Upper lobe of right lung (tissue), 1 donor: ENCODE data around the gene USP10. TPM values are rescaled to one million over a fixed set of nuclear protein-coding genes. Genes with fewer than 3 reads are reported as not detected.

Experiments
- ATAC-seq: fragments of 200-7000 bp; cut with Tn5 transposase; one replicate; pipeline ENCODE4 v1.9.1; 2020; ENCODE audit warnings: mild to moderate bottlenecking, moderate library complexity
- DNase-seq: peaks from one replicate; pipeline ENCODE4 v3.0.0-alpha.2; 2020
- H3K27ac ChIP-seq: fragments of 200-600 bp; one replicate; pipeline ENCODE4 v1.8.0; 2022
- H3K27me3 ChIP-seq: fragments of 200-600 bp; one replicate; pipeline ENCODE4 v1.8.0; 2022; ENCODE audit warnings: mild to moderate bottlenecking
- H3K36me3 ChIP-seq: fragments of 200-600 bp; one replicate; pipeline ENCODE4 v1.8.0; 2022
- H3K4me1 ChIP-seq: fragments of 200-600 bp; one replicate; pipeline ENCODE4 v1.8.0; 2022
- H3K4me3 ChIP-seq: fragments of 200-600 bp; one replicate; pipeline ENCODE4 v1.8.0; 2022; ENCODE audit warnings: mild to moderate bottlenecking
- H3K9me3 ChIP-seq: fragments of 200-600 bp; one replicate; pipeline ENCODE4 v1.8.0; 2022
- CTCF ChIP-seq: fragments of 200-600 bp; IDR thresholded peaks from one replicate; pipeline ENCODE4 v1.8.0; 2022; ENCODE audit warnings: antibody characterized with exemption
- intact Hi-C: fragments of 100-400 bp; cut with DNase I; formaldehyde crosslinking; loops from one replicate; pipeline ENCODE4 v1.11.0; 2022
- total RNA-seq: library from RNA; stranded (reverse); fragmentation: NEBNext Ultra II Directional; extraction: Animal tissue kit (Norgen Biotek cat#: 25700); gene quantifications from one replicate; pipeline ENCODE4 v1.2.1, GENCODE V29; 2021
- donor health status: DM: no; HTN: yes; CAD: no; lungs with severe emphysema.

USP10 gene
- total RNA-seq, 1 donor from 2014 or later = 59.6 TPM

DNA sequence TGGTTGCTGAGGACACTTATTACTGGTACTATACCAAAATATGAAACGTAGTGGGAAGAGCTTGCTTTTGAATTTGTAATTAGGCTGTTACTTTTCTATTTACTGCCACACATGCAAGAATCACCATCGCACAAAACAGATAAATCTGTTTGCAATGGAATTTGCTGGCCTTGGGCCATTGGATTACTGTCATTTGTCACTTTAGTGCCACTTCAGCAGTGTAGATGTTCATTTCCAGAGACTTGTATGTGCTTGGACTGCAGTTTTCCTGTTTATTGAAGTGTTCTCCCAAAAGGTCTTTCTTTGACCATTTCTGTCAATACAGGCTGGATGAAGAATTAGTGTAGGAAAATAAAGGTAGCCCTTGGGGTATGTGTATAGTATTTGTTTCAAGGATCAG is 4.5 kb downstream of the USP10 start:
- Histone ChIP-seq H3K27ac (no peak overlapping the region), H3K4me1 (peaks cover 27% of the 10 kb centered on the region), H3K9me3 (no peaks in the 10 kb centered on the region), H3K27me3 (no peaks in the 10 kb centered on the region), H3K4me3 (no peak overlapping the region), H3K36me3 (no peaks in the 10 kb centered on the region)
- intact Hi-C loops = no loop called here
- DNase-seq (no peak), ATAC-seq (no peak)
- no peak for TF ChIP-seq CTCF

- TF ChIP-seq CTCF = no peak
Observed at GRCh38 chr16:84706856-84707255, 7.1 kb downstream of the USP10 start.

DNA sequence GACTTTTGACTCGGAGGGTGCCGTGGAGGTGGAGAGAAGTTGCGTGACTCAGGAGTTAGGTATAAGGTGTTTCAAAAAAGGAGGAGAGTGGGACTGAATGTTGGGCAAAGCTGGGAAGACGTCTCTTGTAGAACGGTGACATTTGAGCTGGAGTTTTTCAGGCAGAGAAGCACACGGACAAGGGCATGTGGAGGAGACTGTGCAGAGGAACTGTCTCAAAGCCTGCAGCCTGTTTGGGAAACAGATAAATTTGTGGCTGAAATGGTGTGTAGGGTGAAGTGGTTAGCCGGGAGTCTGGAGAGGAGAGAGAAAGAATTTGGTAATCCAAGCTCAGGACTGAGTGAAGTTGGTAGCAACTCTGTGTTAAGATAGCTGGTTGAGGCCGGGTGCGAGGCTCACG is 9.8 kb downstream of the USP10 start:
- no peaks in the 10 kb centered on the region for H3K36me3 ChIP-seq
- no peak overlapping the region for H3K4me3 ChIP-seq
- no peak for TF ChIP-seq CTCF
- peaks cover 6% of the 10 kb centered on the region for H3K4me1 ChIP-seq
- intact Hi-C loops = no loop called here
- ATAC-seq (no peak), DNase-seq (no peak)
- H3K27me3 ChIP-seq = no peaks in the 10 kb centered on the region
- H3K27ac ChIP-seq = no peak overlapping the region
- no peaks in the 10 kb centered on the region for H3K9me3 ChIP-seq

More at GRCh38 chr16:84706856-84707255, 7.1 kb downstream of the USP10 start:
- intact Hi-C loops = no loop called here
- Histone ChIP-seq H3K27ac (no peak overlapping the region), H3K4me1 (peaks cover 16% of the 10 kb centered on the region), H3K9me3 (no peaks in the 10 kb centered on the region), H3K36me3 (no peaks in the 10 kb centered on the region), H3K27me3 (no peaks in the 10 kb centered on the region), H3K4me3 (no peak overlapping the region)
- DNase-seq = no peak
- ATAC-seq = no peak

DNA sequence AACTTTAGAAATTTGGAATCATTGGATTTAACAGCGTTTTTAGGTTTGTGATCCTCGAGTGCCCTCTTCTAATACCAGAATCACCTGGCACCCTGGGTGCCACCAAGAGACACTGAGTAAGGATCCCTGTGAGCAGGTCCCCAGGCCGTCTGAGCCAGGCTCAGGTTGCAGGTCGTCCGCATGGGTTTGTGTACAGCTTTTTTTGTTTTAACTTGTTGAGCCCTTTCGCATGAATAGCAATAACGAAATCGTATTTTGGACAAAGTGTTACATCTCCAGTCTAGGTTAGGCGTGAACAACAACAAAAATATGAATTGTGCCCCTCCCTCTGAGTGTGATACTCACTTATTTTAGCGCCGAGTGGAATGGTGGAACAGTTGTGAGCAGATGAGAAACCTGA is 10.9 kb downstream of the USP10 start:
- Histone ChIP-seq H3K27ac (no peak overlapping the region), H3K4me1 (peaks cover 6% of the 10 kb centered on the region), H3K36me3 (no peaks in the 10 kb centered on the region), H3K4me3 (no peak overlapping the region), H3K9me3 (no peaks in the 10 kb centered on the region), H3K27me3 (no peaks in the 10 kb centered on the region)
- TF ChIP-seq CTCF = no peak
- DNase-seq (no peak), ATAC-seq (no peak)
- intact Hi-C loops = no loop called here

- H3K27me3 ChIP-seq = no peaks in the 10 kb centered on the region
- intact Hi-C loops = no loop called here
- no peak for TF ChIP-seq CTCF
- H3K9me3 ChIP-seq = no peaks in the 10 kb centered on the region
- no peak for ATAC-seq
- no peak overlapping the region for H3K27ac ChIP-seq
- DNase-seq = no peak
- H3K36me3 ChIP-seq = no peaks in the 10 kb centered on the region
- H3K4me1 ChIP-seq = no peaks in the 10 kb centered on the region
- H3K4me3 ChIP-seq = no peak overlapping the region
Observed at GRCh38 chr16:84712138-84712671, 12.4 kb downstream of the USP10 start.
